SH-SY5Y (cell line): ENCODE data around the gene VIPAS39.

Experiments
- GATA2 ChIP-seq: IDR thresholded peaks from 2 replicates; pipeline ENCODE4 v1.6.1; 2011; ENCODE audit warnings: mild to moderate bottlenecking, low read depth, low read length
- GATA3 ChIP-seq: IDR thresholded peaks from 2 replicates; pipeline ENCODE4 v1.6.1; 2011; ENCODE audit warnings: low read depth, mild to moderate bottlenecking, low read length, moderate library complexity

The VIPAS39 gene

DNA sequence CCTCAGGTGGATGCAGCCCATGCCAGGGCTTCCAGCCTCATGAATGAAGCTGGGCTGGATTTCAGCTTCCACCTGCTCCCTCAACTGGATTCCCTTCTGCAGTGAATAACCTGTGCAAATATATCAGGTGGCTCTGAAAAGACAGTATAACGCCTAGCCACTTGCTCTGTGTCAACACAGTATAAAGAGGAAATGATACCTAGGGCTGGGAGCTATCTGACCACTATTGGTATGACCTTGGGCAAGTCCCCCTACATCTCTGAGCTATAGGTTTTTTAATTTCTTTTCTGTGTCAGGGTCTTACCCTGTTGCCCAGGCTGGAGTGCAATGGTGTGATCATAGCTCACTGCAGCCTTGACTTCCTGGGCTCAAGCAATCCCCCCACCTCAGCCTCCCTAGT, 21.4 kb upstream of the VIPAS39 start:
- no peak for TF ChIP-seq GATA3
- no peak for TF ChIP-seq GATA2

DNA sequence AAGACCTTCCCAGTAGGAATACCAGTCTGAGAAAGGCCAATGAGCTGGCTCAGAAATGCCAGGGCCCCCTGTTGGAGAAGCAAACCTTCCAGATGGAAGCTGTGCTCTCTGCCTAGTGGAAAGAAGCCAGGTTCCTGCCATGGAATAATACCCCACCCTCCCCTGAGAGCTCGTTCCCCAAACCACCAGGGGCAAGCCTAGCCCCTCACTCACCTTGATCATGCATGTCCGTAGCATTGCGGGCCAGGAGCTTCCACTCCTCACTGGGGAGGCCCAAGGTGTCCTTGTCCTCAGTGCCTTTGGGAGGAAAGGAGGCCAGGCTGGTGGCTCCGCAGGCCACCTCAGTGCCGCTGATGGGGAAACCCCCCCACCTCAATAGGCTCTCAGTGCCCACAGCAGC, 20.6 kb upstream of the VIPAS39 start:
- TF ChIP-seq GATA3 (no peak), GATA2 (no peak)

DNA sequence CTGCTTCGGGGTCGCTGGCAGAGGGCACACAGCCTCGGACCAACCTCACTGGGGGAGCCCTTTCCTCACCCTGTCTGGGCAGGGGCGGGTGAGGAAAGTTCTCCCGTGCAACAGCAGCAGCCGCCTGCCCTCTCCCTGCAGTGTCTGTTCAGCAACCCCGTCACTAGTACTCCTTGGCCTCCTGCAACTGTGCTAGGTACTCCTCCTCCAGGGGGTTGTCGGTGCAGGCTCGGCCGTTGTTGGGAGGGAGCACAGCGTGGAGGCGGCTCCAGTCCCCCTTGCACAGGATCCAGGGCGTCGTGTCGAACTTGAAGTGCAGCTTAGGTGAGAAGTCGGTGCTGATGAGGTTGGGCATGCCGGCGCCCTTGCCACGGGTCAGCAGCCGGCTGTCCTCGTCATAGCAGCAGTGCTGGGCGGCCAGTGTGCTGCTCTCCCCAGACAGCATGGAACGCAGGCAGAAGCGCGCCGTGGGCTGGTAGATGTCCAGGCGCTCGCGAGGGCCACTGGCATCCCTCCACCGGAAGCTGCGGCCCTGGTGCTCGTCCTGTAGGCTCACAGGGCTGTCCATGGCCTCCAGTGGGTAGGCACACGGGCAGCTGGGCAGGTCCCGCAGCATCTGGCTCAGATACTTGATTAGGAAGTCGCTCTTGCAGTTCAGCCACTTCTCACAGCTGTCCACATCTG, 18.2 kb upstream of the VIPAS39 start:
- TF ChIP-seq GATA3 (no peak), GATA2 (no peak)

DNA sequence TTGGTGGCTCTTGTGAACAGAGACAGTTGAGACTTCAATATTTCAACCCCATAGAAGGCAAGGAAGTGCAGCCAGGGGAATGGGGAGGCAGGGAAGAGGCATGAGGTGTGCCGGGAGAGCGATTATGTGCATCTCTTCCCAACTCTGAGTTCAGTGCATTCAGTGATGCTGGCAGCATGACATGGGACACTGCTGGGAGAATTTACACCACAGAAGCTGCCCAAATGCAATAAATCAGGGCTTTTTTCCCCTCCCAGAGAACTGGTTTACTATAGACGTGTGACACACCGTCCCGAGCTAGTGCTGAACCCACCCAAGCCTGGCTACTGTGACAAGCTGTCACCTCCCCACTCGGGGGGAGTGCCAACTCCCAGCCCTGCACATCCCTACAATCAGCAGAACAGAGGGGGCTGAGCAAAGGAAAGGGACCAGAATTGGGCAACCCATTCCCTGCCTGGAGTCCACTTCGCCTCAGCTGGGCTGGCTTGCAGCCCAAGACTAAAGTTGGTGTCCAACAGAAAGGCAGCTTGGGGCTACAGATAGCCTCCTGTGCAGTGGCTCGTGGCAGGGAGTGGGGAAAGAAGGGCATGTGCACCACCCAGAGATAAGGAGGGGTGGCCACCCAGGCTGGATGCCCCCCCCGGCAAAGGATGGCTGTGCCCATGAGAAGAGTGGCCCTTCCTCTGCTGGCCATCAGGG, 17.2 kb upstream of the VIPAS39 start:
- no peak for TF ChIP-seq GATA2
- TF ChIP-seq GATA3: no peak

DNA sequence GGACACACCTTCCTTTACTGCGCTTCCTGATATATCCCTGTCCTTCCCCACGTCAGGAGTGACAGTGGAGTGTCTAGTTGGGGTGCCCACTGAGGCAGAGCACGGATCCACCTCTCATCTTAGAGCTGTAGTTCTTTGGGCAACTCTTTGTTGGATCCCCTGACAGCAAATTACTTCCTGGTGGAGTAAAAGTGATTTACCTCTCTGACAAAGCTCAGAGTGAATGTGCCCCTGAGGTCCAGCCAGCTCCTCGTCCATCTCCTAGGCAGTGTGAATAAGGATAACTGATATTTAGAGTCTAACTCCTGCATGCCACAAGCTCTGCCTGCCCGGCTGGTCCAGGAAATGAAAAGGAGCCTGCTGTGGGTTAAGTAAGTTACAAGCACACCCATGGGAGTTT, 16.5 kb upstream of the VIPAS39 start:
- TF ChIP-seq GATA3 (no peak), GATA2 (no peak)

DNA sequence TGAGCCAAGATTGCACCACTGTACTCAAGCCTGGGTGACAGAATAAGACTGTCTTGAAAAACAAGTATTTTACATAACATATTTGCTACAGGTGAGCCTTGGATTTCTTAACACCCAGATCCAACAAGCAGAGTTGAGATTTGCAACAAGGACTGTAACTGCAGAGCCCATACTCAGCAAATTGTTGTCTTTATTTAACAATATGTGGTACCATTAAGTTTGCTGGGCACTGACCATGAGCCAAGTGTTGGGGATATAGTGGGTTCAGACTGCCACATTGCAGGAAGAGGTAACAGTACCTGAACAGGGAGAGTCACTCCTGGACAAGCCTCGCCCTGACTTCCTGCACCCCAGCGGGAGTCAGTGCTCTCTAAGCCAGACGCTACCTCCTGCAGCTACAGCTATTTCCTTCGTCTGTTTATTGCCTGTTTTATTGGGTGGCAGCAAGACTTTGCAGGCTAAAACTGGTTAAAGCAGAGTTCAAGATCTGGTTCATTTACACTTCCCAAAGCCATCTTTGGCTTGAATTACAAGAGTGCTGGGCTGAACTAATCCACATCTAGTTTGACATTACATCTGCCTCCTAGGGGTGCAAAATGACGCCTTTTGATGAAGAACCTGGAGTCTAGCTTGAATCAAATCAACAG, 12.9 kb upstream of the VIPAS39 start:
- TF ChIP-seq GATA3 (no peak), GATA2 (no peak)

DNA sequence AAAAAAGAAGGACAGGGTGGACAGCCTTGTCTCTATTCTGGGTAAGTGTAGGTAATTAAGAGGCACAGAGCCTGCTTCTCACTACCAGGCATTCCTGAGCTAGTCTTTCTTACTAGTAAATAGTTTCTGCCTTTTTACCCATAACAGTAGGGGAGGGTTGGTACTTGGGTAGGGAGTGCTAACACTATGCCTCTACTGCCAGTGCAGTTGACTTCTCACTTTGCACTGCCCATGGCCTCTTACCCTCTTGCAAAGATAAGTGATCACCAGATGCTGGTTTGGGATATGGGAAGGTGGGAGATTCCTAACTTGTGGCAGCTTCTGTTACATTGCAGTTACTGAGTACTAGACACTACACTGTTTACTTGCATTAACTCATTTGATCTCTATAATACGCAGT, 12.1 kb upstream of the VIPAS39 start:
- TF ChIP-seq GATA3 (no peak), GATA2 (no peak)

DNA sequence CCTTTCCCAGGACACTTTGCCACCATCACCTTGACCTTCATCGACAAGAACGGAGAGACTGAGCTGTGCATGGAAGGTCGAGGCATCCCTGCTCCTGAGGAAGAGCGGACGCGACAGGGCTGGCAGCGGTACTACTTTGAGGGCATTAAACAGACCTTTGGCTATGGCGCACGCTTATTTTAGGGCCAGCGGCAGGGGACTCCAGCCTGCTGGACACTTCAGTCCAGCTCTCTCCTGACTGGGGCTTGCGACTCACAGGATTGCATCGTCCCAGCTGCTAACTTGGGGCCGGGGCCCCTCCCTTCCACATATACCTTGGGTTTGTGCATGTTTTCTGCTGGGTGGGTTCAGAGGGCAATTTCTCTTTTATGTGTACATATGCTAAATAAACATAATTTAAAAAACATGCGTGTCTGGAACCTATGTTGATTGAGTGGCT, 11.7 kb upstream of the VIPAS39 start:
- TF ChIP-seq GATA3 (no peak), GATA2 (no peak)

DNA sequence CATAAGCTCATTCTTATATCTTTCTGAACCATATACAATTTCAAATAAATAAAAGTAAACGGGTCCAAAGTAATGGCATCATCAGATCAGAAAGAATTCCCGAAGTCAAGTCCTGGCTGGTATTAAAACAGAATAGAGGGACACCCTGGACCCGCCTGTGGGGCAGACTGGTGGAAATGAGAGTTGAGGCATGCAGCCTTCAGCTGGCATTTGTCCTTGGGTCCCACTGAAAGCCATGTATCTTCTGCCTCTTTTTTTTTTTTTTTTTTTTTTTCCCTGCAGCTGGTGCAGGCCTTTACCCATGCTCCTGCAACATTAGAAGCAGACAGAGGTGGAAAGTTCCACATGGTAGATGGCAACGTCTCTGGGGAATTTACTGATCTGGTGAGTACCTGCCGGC, 10.4 kb upstream of the VIPAS39 start:
- TF ChIP-seq GATA2 (no peak), GATA3 (no peak)

DNA sequence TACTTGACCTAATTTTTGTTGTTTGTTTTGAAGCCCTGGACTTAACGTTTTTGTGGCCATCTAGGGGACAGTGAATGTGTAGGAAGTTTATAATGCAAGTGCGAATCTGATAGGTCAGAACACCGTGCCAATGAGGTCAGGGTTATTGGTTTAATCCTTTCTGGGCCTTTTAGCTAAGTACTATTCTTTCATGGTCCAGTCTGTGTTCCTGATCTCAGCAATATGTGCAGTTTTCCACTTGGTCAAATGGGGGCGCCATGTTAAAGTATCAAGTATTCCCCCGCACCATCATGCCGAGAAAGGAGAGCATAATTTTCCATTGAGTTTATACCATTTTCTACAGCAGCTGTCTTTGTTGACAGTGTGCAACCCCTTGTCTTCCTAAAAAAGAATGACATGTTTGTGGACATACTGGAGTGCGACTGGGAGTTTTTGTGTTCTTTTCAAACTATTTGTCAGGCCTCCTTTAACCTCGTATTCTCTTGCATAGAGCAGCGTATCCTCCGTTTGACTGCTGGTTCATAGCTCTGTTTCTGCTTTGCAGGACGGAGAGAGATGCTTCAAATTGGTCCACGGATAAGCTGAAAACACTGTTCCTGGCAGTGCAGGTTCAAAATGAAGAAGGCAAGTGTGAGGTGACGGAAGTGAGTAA, 1.8 kb upstream of the VIPAS39 start:
- no peak for TF ChIP-seq GATA3

DNA sequence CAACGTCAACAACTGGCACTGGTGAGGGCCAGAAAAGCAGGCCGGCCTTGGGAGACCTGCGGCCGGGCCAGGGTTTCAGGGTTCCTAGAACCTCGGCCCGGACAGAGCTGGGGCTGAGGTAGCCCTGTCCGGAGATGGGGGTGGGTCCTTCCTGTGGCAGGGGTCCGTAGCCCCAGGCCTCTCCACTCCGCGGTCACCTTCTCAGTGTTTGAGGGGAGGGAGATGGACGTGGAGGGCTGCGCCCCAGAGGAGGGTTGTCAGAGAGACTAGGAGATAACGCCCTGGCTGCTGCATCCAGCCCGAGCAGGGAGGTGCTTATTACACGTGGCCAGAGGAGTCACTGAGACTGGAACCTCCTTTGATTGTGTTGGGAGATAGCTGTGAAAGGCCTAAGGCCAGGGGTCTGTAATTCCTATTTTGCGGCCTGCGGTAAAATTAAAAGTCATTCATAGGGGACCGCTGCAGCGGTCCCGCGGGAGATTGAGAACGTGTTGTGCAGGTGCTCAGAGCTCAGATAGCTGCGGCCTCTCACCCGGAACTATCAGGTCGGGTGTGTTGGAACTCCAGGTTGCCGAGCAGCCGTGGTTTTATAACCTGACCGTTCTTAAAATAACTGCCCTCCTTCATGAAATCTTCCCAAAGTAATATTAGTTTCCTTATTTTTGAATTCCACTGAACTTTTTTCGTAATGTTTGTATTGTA, 999 bp upstream of the VIPAS39 start:
- TF ChIP-seq GATA3 (no peak), GATA2 (peak; percentile 83)

DNA sequence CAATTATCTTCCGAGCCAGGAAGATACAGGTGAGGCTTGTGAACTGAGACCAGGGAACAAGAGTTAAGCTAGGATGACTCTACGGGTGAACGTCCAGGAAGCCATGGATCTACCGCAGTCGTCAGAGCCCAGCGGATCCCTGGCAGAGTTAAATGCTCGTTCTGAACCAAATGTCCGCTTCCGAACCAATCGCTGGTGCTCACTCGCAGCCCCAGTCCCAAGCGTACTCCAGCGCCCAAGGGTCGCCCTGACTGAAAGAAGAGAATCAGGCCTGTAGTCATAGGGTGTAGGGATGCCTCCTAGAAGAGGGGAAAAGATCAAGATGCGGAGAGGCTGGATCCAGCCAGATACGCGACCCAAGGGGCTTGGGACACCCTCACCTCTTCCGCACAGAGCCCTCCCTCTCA, 283 bp downstream of the VIPAS39 start:
- TF ChIP-seq GATA2 (no peak), GATA3 (no peak)

DNA sequence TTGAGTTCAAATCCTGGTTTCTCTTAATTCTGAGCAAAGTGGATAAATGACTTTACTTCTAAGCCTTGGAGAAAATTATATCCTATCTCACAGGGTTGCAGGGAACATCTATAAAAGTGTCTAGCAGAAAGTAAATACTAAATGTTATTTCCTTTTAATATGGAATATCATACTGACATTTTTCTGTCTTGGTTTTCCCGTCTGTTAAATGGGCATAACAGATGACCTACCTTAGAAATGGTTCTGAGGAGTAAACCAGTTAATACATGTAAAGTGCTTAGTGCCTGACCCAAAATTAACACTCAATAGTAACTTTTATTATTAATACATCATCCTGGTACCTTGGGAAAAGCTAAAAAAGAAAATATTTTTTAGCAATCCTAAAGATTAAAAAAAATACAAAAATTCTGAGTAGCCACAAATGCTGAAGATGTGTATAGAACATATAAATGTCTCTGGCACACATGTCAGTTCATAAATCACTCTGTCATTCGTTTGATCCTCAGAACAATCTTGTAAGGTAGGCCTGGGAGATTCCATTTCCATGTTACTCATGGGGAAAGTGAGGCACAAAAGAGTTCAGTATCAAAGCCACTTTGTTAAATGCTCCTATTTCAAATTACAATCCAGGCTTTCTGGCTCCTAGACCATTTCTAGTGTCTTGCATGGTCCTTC, 1.3 kb downstream of the VIPAS39 start:
- TF ChIP-seq GATA3: no peak
- no peak for TF ChIP-seq GATA2

DNA sequence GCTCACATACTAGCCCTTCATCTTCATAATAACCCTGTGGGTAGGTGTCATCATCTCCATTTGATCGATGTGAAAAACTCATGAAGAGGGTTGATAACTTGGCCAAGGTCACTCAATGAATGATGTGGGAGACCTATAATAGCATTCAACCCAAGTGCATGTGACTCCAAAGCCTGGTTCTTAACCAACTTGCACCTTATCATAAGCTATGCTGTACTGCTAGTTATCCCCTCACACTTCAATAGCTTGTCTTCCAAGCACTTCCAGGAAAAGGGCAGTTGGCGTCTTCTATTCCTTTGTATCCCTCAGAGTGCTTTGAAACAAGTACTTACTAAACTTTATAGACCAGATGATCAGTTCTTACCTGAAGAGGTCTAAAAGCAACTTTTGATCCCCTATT, 15.2 kb downstream of the VIPAS39 start:
- TF ChIP-seq GATA2: no peak
- no peak for TF ChIP-seq GATA3
